NCI-H1694 treated with DMSO at 0.1 percent for 48 hours (cell line): ENCODE data around the gene FLOT1.
A peak's percentile ranks its signal among the peaks of the same experiment; 100 is the strongest.
"Not testable (repeated sequence)": the region's sequence is repeated elsewhere in the genome, so short reads cannot be mapped to it uniquely, and the experiment has no call there.

Experiments
- DNase-seq: peaks from one replicate; lab custom pipeline; 2025; lab: John Stamatoyannopoulos, UW

Gene FLOT1

DNA sequence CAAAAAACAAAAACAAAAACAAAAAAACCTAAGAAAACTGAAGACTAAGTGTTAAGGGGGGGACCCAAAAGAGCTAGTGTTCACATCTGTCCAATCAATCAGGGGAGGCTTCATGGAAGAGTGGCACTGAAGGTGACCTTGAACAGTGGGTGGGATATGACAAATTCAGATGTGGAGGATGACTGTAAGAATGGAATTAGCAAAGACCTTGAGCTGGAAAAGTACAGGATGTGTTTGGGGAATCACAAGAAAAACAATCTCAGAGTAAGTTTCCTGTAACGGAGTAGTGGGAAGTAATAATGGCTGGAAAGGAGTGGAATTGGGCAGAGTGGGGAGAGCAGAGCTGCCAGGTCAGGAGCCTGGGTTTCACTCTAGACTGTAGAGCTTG lies 4.8 kb upstream of the FLOT1 start:
- DNase-seq, result no peak

DNA sequence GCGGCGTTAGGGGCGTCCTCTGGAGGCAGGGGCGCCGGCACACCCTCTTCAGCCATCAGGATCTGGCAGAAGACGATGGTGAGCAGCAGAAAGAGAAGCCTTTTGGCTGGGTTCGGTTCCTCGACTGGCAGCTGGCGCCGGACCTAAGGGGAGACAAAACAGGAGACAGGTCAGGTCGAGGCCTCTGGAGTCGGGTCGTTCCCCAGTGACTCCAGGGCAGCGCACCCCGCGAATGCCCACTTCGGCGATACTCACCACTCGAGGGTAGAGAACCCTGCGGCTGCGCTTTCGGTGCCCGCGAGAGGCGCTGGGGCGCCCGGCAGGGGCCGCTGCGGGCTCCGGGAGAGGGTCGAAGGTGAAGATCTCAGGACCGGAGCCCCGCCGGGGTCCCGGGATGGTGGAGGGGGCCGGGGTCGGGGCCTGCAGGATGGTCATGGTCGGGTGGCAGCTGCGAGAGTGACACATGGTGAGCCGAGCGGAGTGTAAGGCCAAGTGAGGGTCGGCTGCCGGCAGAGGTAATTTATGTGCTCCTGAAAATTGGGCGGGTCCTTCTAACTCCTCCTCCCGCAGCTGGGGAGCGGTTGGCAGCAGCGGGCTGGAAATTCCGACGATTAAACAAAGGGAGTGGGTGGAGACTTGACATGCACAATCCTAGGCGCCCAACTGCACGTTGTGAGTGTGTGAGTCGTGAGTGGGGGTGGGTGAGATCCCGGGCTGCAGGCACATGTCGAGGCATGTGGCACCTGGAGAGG lies 1.7 kb upstream of the FLOT1 start, which contains the start of gene IER3:
Gene IER3, minus strand, starts transcription at position 494 of the 752 bp plus-strand sequence. Its CDS starts 29 bp downstream, at position 465.
- peak; percentile 68 for DNase-seq

DNA sequence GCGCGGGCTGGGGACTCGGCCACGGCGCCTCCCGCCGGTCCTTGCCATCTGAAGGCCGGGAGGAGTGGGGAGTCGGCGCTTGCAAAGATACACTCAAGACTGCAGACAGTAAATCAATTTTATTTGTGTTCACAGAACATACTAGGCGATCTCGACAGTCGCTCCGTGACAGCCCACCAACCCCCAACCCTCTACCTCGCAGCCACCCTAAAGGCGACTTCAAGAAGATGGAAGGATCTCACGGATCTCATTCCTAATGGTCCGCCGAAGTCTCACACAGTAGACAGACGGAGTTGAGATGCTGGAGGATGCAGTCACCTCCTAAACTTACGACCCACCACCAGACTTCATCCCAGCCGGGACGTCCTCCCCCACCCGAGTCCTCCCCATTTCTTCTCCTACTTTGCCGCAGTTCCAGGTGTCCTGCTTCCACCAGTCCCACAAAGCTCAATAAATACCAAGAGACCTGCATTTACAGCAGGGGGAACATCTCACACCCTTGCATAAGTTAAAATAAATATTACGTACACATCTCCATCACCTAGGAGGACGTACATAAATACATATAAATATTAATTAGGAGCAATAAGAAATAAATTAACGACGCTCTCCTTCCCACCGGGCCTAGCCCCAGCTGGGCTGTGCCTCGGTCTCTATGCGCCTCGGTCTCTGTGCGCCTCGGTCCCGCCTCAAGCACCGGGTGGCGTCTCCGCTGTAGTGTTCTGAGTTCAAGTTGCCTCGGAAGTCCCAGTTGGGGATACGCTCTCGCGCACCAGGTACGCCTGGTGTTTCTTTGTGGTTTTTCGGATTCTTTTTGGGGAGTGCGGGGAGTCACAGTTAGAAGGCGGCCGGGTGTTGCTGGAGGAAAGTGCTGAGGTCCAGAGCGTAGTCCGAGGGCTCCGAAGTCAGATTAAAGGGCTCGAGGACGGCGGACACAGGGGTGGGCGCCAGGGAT lies 889 bp upstream of the FLOT1 start:
- DNase-seq, result no peak

DNA sequence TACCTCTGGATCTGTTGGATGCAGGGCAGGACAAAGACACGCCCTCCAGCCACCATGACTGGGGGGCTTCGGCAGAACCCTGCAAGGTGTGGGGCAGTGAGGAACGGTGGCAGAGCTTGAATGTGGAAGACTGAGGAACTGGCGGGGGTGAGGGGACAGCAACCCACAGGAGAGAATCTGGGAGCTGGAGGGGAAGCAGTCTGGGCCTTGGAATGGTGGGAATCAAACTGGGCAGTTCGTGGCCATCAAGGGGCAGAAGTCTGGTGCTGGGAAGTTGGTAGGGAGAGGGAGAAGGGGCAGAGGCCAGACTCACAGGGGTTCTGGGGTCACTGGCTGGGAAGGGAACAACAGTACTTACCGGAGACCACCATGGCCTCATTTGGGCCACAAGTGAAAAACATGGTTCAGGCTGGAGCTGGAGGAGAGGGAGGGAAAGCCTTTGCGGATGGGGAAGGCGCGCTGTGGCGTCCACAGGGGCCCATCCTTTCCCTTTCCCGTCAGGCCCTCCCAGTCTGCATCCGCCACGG lies 635 bp downstream of the FLOT1 start:
- DNase-seq, result no peak

DNA sequence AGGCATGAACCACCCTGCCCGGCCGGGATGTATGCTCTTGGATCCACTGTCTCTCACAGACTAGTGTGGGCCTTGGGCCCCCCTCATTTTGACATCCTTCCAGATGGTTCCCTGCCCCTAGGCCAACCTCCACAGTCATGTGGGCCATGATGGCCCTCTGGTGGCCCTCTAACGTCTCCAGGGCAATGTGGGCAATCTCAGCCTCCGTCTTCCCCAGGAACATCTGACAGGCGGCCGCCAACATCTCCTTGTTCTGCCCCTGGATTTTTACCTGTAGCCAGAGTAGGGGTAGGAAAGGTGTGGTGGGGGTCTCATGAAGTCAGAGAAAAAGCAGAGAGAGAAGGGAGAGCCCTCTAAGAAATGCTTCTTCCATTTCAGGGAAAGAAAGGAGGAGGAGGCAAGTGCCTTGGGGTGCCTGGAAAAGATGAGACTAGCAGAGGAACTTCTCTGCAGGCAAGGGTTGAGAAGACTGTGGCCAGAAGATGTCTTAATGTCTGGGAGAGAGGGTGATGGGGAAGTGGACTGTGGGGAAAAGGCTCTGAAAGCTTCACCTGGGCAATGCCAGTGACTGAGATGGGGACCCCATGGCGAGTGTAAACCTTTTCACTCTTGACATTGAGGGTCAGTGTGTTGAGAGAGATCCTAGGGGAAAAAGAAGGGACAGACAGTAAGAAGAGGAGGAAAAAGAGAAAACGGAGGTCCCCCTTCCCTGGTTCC lies 1.3 kb downstream of the FLOT1 start:
- DNase-seq, result no peak

DNA sequence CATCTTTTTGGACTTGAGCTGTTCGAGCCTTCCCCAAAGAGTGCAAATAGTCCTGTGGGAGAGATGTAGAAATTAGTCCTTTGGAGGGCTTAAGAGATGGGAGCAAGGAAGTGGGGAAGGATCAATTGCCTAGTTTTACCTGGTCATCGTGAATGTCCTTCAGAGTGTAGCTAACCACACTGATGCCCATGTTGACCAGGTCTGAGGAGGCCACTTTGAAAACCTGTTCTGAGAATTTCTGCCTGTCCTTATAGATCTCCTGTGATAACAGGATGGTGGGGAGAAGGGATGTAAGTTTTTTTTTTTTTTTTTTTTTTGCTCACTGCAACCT lies 2.0 kb downstream of the FLOT1 start:
- DNase-seq, result no peak

DNA sequence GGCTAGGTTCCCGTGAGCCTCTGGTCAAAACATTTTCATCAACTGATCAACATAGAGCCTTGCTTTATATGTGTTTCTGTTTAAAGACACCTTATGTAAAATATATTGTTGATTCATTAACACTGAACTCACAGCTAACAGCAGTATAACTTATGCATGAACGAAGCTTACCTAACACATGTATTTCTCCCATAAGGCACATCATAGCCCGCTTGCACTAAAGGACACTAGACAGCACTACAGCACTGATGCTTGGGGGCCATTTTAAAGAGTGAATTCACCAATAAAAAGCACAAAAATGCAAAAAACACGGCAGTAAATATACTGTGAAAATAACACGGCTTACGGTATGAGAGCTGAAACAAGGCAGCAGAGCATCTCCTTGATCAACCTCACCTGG lies 4.0 kb downstream of the FLOT1 start:
- DNase-seq, result no peak

DNA sequence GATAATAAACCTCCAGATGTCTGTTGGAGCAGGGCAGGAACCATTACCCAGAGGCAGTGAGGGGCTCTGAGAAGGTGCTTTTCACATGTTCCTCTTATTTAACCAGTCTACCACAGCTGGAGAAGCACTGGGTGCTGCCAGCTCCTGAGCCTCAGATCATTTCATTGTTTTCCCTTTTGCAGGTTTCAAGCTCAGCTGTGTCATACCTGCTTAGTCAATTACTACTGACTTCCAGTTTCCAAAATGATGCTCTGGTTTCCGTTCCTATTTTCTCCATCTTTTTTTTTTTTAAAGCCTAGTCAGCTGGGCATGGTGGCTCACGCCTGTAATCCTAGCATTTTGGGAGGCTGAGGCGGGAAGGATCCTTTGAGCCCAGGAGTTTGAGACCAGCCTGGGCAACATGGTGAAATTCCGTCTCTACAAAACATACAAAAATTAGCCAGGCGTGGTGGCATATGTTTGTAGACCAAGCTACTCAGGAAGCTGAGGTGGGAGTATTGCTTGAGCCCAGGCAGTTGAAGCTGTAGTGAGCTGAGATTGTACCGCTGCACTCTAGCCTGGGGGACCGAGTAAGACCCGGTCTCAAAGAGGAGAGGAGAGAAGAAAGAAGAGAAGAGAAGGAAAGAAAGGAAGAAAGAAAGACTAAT lies 6.7 kb downstream of the FLOT1 start:
- DNase-seq, result no peak

DNA sequence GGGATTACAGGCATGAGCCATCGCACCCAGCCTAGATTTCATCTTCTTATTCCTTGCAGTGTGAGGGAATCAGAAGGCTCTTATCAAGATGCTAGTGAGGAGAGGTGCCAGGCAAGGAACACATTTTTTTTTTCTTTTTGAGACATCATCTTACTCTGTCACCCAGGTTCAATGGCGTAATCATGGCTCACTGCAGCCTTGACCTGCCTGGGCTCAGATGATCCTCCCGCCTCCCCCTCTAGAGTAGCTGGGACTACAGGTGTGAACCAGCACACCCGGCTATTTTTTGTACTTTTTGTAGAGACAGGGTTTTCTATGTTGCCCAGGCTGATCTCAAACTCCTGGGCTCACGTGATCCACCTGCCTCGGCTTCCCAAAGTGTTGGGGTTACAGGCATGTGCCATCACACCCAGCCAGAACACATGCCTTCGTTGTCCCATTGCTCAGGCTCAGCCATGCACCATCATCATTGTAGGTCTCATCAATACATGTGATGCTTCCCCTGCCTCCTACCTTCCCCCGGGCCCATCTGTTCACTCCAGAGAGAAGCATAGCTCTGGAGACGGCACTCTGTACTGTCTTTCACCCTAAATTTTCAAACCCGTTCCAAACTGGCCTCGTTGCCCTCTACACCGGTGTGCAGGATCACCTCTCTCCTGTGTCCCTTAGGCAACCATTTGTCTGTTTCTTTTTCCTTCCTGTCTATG lies 10.1 kb downstream of the FLOT1 start:
- no peak for DNase-seq

DNA sequence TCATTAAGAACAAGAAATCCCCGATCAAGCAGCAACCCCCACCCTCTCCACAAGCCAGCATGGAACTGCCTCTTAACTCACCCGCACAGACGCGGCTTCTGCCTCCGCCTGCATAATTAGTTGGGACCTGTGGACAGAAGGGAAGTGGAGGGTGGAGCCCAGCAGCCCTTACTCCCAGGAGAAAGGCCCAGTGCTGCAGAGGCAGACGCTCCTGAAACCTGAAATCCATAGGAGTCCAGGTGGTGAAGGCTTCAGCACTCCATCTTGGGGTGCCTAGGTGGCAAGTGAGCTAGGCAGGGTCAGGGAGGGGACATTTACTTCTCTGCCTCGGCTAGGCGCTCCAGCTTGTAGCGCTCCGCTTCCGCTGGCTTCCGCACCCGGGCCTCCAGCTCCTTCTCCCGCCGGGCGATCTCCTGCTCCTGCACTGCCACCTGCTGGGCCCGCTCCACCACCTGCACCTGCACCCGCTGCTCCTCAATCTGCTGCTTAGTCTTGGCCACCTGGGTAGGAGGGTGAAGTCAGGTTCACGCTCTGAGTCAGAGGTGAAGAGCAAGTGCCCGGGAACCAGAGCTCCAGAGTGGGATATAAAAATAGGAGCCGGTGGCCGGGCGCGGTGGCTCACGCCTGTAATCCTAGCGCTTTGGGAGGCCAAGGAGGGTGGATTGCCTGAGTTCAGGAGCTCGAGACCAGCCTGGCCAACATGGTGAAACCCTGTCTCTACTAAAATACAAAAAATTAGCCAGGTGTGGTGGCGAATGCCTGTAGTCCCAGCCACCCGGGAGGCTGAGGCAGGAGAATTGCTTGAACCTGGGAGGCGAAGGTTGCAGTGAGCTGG lies 11.7 kb downstream of the FLOT1 start:
- peak; percentile 59 for DNase-seq

DNA sequence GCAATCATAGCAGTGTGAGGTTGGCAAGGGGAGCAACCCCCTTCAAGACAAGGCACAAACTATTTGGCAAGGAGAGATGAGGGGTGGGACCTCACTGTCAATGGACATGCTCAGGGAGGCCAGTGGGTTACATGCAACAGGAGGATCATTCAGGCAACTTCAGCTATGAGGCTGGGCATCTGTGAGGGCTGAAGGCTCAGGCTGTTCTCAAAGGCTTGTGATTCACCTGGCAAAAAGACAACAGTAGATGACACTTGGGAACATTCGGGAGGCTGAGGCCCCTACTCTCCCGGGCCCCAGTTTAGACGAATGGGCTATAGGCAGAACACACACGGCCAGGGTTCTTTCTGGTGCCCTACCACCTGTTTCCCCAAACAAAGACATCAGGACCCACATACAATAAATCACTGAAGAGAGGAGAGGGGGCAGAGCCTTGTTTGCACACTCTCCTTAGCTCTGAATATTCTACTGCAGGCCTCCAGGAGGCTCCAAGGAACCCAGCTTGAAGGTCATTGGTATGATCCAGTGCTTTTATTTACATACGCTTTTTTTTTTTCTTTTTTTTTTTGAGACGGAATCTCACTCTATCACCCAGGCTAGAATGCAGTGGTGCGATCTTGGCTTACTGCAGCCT lies 14.4 kb downstream of the FLOT1 start:
- DNase-seq, result no peak

DNA sequence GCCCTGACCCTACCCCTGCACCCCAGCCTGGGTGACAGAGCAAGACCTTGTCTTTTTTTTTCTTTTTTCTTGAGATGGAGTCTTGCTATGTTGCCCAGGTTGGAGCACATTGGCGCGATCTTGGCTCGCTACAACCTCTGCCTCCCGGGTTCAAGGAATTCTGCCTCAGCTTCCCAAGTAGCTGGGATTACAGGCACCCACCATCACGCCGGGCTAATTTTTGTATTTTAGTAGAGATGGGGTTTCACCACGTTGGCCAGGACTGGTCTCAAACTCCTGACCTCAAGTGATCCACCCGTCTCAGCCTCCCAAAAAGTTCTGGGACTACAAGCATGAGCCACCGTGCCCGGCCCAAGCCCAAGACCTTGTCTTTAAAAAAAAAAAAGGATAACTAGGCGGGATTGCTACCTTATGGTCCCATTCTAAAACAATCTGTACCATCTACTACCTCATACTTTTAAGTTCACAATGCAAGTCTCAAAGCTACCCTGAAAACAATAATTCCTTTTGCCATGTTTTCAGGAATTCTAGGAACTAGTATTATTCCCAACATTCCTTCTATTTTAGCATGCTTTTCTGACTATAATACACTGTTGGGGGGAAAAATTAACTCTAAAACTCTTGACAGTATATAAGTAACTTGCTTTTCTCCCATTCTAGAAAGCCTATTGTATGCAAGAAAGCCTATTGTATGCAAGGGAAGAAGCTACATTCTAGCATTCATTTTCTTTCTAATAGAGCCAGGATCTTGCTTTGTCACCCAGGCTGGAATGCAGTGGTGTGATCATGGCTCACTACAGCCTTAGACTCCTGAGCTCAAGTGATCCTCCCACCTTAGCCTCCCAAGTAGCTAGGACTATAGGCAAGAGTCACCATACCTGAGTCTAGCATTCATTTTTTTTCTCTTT lies 15.7 kb downstream of the FLOT1 start:
- no peak for DNase-seq

DNA sequence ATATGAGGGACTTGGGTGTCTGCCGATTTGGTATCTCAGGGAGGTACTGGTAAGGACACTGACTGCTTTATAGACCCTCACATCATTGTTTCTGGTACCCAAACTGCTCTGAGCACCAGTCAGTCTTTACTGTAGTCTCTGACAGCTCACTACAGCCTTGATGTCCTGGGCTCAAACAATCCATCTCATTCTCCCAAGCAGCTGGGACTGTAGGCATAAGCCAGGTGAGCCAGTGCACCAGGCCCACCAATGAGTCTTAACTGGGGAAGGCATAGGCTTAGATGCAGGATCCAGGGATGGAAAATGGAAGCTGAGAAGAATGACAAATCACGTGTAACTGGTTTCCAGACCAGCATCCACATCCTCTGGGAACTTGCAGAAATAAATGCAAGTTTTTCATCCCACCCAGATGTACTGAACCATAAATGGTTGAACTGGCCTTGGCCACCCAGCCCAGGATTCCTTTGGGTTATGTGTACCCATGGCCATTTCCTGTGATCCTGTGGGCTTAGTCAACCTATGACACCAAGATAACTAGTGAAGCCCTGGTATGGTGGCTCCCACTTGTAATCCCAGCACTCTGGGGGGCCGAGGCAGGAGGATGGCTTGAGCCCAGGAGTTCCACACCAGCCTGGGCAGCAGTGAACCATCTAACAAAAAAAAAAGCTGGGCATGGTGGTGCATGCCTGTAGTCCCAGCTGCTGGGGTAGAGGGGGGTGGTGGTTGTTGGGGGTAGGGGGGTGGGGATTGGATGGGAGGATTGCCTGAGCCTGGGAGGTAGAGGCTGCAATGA lies 16.6 kb downstream of the FLOT1 start:
- no peak for DNase-seq

DNA sequence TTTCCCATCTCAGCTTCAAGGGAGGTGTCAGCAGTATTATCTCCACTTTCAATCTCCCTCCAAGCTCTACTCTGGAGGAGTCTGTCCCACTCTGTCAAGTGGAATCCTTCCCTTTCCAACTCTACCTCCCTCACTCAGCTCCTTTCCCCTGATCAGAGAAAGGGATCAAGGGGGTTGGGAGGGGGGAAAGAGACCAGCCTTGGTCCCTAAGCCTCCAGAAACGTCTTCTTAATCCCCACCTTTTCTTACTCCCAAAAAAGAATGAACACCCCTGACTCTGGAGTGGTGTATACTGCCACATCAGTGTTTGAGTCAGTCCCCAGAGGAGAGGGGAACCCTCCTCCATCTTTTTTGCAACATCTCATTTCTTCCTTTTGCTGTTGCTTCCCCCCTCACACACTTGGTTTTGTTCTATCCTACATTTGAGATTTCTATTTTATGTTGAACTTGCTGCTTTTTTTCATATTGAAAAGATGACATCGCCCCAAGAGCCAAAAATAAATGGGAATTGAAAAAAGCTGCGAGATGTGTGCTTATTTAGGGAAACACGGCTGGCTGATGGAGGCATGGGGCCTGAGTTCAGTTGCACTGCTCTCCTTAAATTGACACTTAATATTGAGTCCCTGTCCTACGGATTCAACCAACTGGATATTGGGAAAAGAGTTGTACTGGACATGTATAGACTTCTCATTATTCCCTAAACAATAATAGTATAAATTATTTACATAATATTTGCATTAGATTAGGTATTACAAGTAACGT lies 17.4 kb downstream of the FLOT1 start:
- DNase-seq, result no peak

DNA sequence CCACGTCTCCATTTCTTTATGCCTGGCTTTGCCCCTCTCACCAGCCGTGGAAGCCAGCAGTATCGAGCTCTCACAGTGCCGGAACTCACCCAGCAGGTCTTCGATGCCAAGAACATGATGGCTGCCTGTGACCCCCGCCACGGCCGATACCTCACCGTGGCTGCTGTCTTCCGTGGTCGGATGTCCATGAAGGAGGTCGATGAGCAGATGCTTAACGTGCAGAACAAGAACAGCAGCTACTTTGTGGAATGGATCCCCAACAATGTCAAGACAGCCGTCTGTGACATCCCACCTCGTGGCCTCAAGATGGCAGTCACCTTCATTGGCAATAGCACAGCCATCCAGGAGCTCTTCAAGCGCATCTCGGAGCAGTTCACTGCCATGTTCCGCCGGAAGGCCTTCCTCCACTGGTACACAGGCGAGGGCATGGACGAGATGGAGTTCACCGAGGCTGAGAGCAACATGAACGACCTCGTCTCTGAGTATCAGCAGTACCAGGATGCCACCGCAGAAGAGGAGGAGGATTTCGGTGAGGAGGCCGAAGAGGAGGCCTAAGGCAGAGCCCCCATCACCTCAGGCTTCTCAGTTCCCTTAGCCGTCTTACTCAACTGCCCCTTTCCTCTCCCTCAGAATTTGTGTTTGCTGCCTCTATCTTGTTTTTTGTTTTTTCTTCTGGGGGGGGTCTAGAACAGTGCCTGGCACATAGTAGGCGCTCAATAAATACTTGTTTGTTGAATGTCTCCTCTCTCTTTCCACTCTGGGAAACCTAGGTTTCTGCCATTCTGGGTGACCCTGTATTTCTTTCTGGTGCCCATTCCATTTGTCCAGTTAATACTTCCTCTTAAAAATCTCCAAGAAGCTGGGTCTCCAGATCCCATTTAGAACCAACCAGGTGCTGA lies 18.4 kb downstream of the FLOT1 start:
- DNase-seq, result not testable (repeated sequence)
